KBM-7 (cell line): ENCODE data around the gene TASL.
"Not testable (repeated sequence)": the region's sequence is repeated elsewhere in the genome, so short reads cannot be mapped to it uniquely, and the experiment has no call there.

ENCODE experiments used
- DNase-seq: peaks from one replicate; pipeline ENCODE4 v3.0.0-alpha.2; 2015
- in situ Hi-C: fragments of 300-500 bp; cut with MboI; formaldehyde crosslinking; loops from 2 replicates; pipeline ENCODE4 v1.14.3; 2020; ENCODE audit warnings: low sequenced_read_pairs, low pct_unique_long_range_greater_than_20kb, mixed read lengths

TASL gene

GRCh38 chrX:30586516-30586915 is 8.9 kb upstream of the TASL start:
- in situ Hi-C loops: no loop called here
- no peak for DNase-seq

DNA sequence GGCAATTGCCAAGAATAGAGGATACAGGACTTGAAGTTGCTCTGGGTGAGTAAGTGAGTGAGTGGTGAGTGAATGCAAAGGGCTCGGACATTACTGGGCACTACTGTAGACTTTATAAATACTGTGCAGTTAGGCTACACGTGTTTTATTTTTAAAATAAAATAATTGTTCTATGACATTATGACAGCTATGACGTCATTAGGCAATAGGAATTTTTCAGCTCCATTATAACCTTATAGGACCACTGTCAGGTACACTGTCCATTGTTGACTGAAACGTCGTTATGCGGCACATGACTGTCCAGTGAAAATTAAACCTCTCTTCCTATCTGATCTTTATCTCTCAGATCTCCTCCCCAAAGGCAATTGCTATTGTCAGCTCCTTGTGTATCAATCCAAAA is 5.1 kb upstream of the TASL start:
- in situ Hi-C loops: no loop called here
- no peak for DNase-seq

DNA sequence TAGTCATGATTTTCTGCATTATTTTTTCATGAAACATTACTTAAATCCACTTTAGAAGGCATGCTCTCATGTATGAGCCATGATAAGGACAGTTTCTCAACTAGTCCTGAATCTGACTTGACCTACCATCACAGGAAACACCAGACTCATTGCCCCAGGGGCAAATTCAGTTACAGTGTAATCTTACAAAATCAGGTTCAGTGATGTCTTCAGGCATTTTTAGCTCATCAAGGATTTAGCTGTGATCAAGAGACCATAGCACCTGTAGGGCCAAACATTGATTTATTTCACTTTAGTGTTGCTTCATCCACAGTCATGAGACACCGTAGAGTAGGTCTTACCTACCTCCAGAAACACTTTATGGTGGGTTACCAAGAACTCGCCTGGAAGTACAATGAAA is 3.1 kb upstream of the TASL start:
- no peak for DNase-seq
- in situ Hi-C loops: no loop called here

- DNase-seq: peak; percentile 51
- in situ Hi-C loops: no loop called here
Observed at GRCh38 chrX:30576881-30577280, 685 bp downstream of the TASL start.

- peak; percentile 36 for DNase-seq
- in situ Hi-C loops: no loop called here
Observed at GRCh38 chrX:30573125-30573524, 4.4 kb downstream of the TASL start.

- no peak for DNase-seq
- in situ Hi-C loops: no loop called here
Observed at GRCh38 chrX:30572678-30573077, 4.9 kb downstream of the TASL start.

DNA sequence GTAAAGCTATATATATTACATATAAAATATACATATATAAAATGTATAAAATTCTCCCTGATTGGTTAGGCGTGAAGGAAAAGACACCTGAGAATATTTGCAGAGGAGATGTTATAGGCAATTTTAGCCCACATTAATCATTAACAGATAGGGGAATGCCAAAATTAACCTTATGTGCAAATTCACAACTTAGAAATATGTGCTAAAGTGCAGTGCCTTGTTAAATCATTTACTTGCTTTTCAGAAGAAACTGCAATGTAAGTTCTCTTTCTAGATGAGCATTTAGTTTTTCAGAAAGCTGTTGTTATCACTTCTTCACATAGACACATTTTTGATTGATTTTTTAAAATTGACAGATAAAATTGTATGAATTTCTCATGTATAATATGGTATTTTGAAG is 5.6 kb downstream of the TASL start:
- in situ Hi-C loops: no loop called here
- no peak for DNase-seq

- in situ Hi-C loops: no loop called here
- peak; percentile 41 for DNase-seq
Observed at GRCh38 chrX:30570505-30570904, 7.1 kb downstream of the TASL start.

DNA sequence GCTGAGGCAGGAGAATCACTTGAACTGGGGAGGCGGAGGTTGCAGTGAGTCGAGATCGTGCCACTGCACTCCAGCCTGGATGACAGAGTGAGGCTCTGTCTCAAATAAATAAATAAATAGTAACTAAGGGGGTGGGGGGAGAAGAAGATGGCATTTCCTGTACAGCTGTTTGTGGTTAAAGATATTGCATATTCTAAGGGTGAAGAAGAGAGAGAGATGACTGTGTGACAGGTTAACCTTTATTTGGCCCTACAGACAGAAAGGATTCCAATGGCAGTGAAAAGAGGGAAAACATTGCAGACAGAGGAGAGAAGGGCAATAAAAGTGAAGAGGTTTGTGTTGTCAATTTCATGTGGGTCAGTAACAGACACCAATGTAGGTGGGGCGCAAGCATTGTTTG is 9.4 kb downstream of the TASL start:
- in situ Hi-C loops: no loop called here
- DNase-seq: peak; percentile 49

- in situ Hi-C loops, DNase-seq: not testable (repeated sequence)
Observed at GRCh38 chrX:30563070-30563469, 14.5 kb downstream of the TASL start.

DNA sequence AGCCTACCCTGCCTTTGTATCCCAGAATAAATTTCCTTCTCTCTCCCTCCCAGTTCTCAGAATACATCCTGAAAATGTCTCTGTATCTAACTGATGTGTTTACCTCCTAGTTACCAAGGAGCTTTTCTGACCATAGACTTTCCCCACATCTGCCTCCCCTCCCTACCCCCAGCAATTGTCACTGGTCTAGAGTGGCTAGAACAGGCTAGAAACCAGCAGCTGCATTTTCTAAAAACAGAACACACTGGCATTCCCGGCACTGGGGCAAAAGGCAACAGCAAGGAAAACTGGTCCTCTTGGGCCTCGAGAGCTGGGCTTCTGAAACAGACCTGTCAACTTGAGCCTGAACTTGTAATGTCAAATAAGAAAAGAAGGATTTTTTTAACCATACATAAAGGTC is 16.4 kb downstream of the TASL start:
- in situ Hi-C loops: no loop called here
- DNase-seq: no peak

- no peak for DNase-seq
- in situ Hi-C loops: no loop called here
Observed at GRCh38 chrX:30538271-30538670, 39.3 kb downstream of the TASL start.

DNA sequence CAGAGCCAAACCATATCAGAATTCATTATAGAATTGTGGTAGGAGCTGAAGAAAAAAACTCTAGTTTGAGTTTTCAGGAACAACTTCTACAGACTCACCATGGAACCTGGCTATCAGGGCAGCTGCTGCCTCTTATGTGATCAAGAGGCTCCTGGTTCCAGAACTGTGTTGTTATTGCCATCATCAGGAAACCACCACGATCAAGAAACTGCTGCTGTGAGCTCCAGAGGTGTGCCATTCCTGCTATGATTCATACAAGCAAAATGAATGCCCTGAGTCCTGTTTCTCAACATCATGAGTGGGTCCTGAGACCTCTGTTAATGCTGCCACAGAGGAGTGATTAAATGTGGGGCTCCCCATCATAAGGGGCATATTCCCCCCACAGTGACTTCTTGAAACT is 43.7 kb downstream of the TASL start:
- in situ Hi-C loops: no loop called here

GRCh38 chrX:30533266-30533665 is 44.3 kb downstream of the TASL start:
- in situ Hi-C loops: no loop called here
- DNase-seq: no peak

More for the DNA sequence above, 43.7 kb downstream of the TASL start:
- DNase-seq: no peak

GRCh38 chrX:30530606-30531005 is 47.0 kb downstream of the TASL start:
- DNase-seq: no peak
- in situ Hi-C loops: no loop called here

DNA sequence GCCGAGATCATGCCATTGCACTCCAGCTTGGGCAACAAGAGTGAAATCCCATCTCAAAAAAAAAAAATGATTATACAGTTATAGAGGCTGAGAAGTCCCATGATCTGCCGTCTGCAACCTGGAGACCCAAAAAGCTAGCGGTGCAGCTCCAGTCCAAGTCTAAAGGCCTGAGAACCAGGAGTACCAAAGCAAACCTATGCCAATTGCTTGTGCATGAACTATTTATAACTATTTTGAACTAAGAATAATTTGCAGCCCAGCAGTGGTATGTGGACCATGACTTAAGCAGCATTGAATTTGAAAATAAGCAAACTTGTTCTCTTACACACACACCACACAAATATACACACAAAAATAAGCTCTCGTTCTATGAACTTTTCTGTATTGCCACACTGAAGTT is 51.8 kb downstream of the TASL start:
- no peak for DNase-seq
- in situ Hi-C loops: no loop called here

- in situ Hi-C loops: no loop called here
- no peak for DNase-seq
Observed at GRCh38 chrX:30521440-30522182, 56.0 kb downstream of the TASL start.

DNA sequence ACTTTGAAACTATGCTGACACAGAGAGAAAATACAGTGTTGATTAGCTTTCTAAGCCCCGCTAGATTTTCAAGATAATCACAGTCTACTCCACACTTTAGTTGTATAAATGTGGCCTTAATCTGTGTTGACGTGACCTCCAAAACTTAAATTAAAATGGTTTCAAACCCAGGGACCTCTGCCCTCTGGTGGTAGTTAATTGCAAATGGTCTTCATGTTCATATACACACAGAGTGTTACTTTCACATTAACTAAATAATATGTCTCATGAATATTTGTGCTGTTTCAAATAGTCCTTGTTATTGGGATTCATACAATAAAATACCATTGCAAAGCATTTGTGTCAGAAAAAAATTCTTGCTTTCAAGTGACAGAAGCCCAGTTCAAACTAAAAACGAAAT is 64.3 kb downstream of the TASL start:
- peak; percentile 19 for DNase-seq
- in situ Hi-C loops: no loop called here
